HG03342 (cell line): Measurements from ENCODE around the gene NHERF2.

Experiments used
- ATAC-seq: cut with Tn5 transposase; IDR thresholded peaks from one replicate; pipeline ENCODE4 v1.9.1; 2021; ENCODE audit warnings: mild to moderate bottlenecking, moderate library complexity; ENCODE audit not compliant: unreplicated experiment

Gene NHERF2

GRCh38 chr16:2026461-2027023, at the start of gene NHERF2:
Gene NHERF2, plus strand, starts transcription at chr16:2026902. Its CDS starts 104 bp downstream, at chr16:2027006.
- ATAC-seq = no peak

- ATAC-seq = no peak
Measured at GRCh38 chr16:1976951-1977874, 49.5 kb upstream of the NHERF2 start.

GRCh38 chr16:1977875-1978268, 48.8 kb upstream of the NHERF2 start:
- ATAC-seq = no peak

GRCh38 chr16:1978476-1979120, 48.1 kb upstream of the NHERF2 start:
- ATAC-seq = no peak

GRCh38 chr16:1979271-1980029, 47.3 kb upstream of the NHERF2 start:
- ATAC-seq = no peak

- ATAC-seq = no peak
Measured at GRCh38 chr16:1980030-1980769, 46.5 kb upstream of the NHERF2 start.

- ATAC-seq = no peak
Measured at GRCh38 chr16:1980770-1981087, 46.0 kb upstream of the NHERF2 start.

- ATAC-seq = no peak
Measured at GRCh38 chr16:1981398-1981836, 45.3 kb upstream of the NHERF2 start, which contains the start of gene NOXO1. Gene NOXO1, minus strand, starts transcription at chr16:1981469. Its CDS starts 290 bp downstream, at chr16:1981179.

- ATAC-seq = no peak
Measured at GRCh38 chr16:1982013-1982433, 44.7 kb upstream of the NHERF2 start.

- no peak for ATAC-seq
Measured at GRCh38 chr16:1982991-1983543, 43.6 kb upstream of the NHERF2 start.

GRCh38 chr16:1983544-1984346, 43.0 kb upstream of the NHERF2 start, which contains the start of gene GFER:
Gene GFER, plus strand, starts transcription at chr16:1984193. Its CDS starts 26 bp downstream, at chr16:1984219.
- ATAC-seq = peak; percentile 66

- ATAC-seq = no peak
Measured at GRCh38 chr16:1984347-1985225, 42.1 kb upstream of the NHERF2 start.

GRCh38 chr16:1985466-1986150, 41.1 kb upstream of the NHERF2 start:
- ATAC-seq = no peak

- no peak for ATAC-seq
Measured at GRCh38 chr16:1987198-1987597, 39.5 kb upstream of the NHERF2 start.

- no peak for ATAC-seq
Measured at GRCh38 chr16:1989209-1990100, 37.2 kb upstream of the NHERF2 start, which contains the start of gene SYNGR3. Gene SYNGR3, plus strand, starts transcription at chr16:1989970. Its CDS starts 133 bp downstream, at chr16:1990103.

- ATAC-seq = no peak
Measured at GRCh38 chr16:1990101-1990350, 36.7 kb upstream of the NHERF2 start.
